Upper lobe of left lung (tissue), 4 donors: Measurements from ENCODE around the gene RGS5.

ENCODE experiments used
- POLR2A ChIP-seq, 4 donors: fragments of 450-650 bp; IDR thresholded peaks; one replicate each; pipeline ENCODE4 v1.5.1; 2016 to 2017; ENCODE audit warnings: antibody characterized with exemption in 4 of 4, mild to moderate bottlenecking in 2 of 4
- POLR2AphosphoS5 ChIP-seq, 2 donors: sonication (generic); formaldehyde crosslinking; IDR thresholded peaks; one replicate each; pipeline ENCODE4 v1.5.1; 2017; ENCODE audit warnings: antibody characterized with exemption in 2 of 2
- TF ChIP-seq, protein P1 (sequence below), 6 experiments: fragments of 450-650 bp in 4 of 6; fragments of 200-600 bp in 2 of 6; sonication (generic) in 2 of 6; IDR thresholded peaks; one replicate each; pipeline ENCODE4 v1.5.1; 2016 to 2019; ENCODE audit warnings: antibody characterized with exemption in 6 of 6

DNA sequence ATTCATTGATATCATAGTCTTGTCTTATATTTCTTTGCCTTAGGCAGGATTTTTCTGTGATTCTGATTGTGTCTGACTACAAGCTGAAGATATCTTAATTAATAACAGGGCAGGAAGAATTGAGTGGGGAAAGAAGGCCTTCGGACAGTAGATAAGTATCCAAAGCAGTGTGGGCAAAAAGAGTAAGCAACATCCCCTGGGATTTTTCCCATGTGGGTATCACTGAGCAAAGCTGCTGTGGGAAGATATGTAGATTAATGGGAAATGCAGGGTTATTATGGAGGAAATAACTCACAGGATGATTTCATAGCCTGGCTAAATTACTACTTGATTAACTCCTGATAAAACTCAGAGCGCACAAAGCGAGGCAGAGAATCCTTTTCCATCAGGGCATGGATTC, 55.7 kb downstream of the RGS5 start:
- TF ChIP-seq, protein P1, sequence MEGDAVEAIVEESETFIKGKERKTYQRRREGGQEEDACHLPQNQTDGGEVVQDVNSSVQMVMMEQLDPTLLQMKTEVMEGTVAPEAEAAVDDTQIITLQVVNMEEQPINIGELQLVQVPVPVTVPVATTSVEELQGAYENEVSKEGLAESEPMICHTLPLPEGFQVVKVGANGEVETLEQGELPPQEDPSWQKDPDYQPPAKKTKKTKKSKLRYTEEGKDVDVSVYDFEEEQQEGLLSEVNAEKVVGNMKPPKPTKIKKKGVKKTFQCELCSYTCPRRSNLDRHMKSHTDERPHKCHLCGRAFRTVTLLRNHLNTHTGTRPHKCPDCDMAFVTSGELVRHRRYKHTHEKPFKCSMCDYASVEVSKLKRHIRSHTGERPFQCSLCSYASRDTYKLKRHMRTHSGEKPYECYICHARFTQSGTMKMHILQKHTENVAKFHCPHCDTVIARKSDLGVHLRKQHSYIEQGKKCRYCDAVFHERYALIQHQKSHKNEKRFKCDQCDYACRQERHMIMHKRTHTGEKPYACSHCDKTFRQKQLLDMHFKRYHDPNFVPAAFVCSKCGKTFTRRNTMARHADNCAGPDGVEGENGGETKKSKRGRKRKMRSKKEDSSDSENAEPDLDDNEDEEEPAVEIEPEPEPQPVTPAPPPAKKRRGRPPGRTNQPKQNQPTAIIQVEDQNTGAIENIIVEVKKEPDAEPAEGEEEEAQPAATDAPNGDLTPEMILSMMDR (IDR thresholded peaks at IDR 0.05) = no peak
- TF ChIP-seq POLR2A (IDR thresholded peaks at IDR 0.05) = no peak
- TF ChIP-seq POLR2AphosphoS5 (IDR thresholded peaks at IDR 0.05) = no peak
